A549 (cell line): ENCODE measurements around the gene F10. TPM values are rescaled to one million over a fixed set of nuclear protein-coding genes. Genes with fewer than 3 reads are reported as not detected.

ENCODE experiments used
- ATAC-seq, 2 experiments: fragments of 200-7000 bp in 1 of 2; fragments of >200 bp in 1 of 2; cut with Nextera tagmentation in 1 of 2; cut with Tn5 transposase in 1 of 2; 3 replicates each; pipeline versions ENCODE4 v1.8.0 to v1.9.1; 2018 to 2020; ENCODE audit warnings: mild to moderate bottlenecking in 1 of 2, moderate library complexity in 1 of 2
- CTCF ChIA-PET: fragments of 300-600 bp; sonication (Branson Sonifier 250); formaldehyde crosslinking; extraction: SDS; loops from one replicate; lab custom pipeline; 2021; ENCODE audit warnings: antibody characterized with exemption, inconsistent platforms; lab: Yijun Ruan, JAX
- POLR2A ChIA-PET: fragments of 350-600 bp; formaldehyde crosslinking; extraction: SDS; loops from one replicate; lab custom pipeline; 2021; ENCODE audit warnings: antibody characterized with exemption, inconsistent platforms; lab: Yijun Ruan, JAX
- DNase-seq, 2 experiments: peaks; one replicate each; pipeline versions ENCODE4 v3.0.0 to v3.0.0-alpha.2; 2011 to 2016; ENCODE audit warnings: low read depth in 1 of 2, low spot score in 1 of 2
- FAIRE-seq: peaks from 2 replicates; lab custom pipeline; 2011; peaks lifted over from hg19 to GRCh38; lab: Jason Lieb, UNC
- H3K27ac ChIP-seq, 2 experiments: fragments of >200 bp; sonication (Bioruptor Twin); formaldehyde crosslinking; 3 replicates each; pipeline ENCODE4 v1.5.1; 2016 to 2017
- H3K4me1 ChIP-seq: fragments of >200 bp; sonication (Bioruptor Twin); formaldehyde crosslinking; 3 replicates; pipeline ENCODE4 v1.6.1; 2016
- H3K4me2 ChIP-seq: fragments of >200 bp; sonication (Bioruptor Twin); formaldehyde crosslinking; 3 replicates; pipeline ENCODE4 v1.6.1; 2016
- H3K4me3 ChIP-seq: fragments of >200 bp; sonication (Bioruptor Twin); formaldehyde crosslinking; 3 replicates; pipeline ENCODE4 v1.5.1; 2016
- H3K9me3 ChIP-seq: fragments of >200 bp; sonication (Bioruptor Twin); formaldehyde crosslinking; 3 replicates; pipeline ENCODE4 v1.6.1; 2016
- BHLHE40 ChIP-seq: IDR thresholded peaks from 2 replicates; pipeline ENCODE4 v1.6.1; 2012; ENCODE audit warnings: low read depth, low read length, inconsistent platforms
- CBX8 ChIP-seq: fragments of 200-600 bp; sonication (generic); IDR thresholded peaks from 2 replicates; pipeline ENCODE4 v1.6.1; 2016
- CEBPB ChIP-seq, 2 experiments: fragments of >200 bp in 1 of 2; sonication (Bioruptor Twin) in 1 of 2; formaldehyde crosslinking in 1 of 2; IDR thresholded peaks; 2 replicates each; pipeline ENCODE4 v1.6.1; 2012 to 2016
- CHD2 ChIP-seq: fragments of 150-350 bp; IDR thresholded peaks from 2 replicates; pipeline ENCODE4 v1.6.1; 2014; ENCODE audit warnings: low read length; ENCODE audit not compliant: partially characterized antibody
- CHD4 ChIP-seq: fragments of 200-600 bp; sonication (generic); IDR thresholded peaks from 2 replicates; pipeline ENCODE4 v1.6.1; 2016; ENCODE audit warnings: antibody characterized with exemption, mild to moderate bottlenecking, borderline replicate concordance
- FOSB ChIP-seq: fragments of 250-450 bp; sonication (Bioruptor Pico); IDR thresholded peaks from 2 replicates; pipeline ENCODE4 v1.5.0; 2020; ENCODE audit warnings: mild to moderate bottlenecking, moderate library complexity
- FOXS1 ChIP-seq: fragments of 250-450 bp; sonication (Bioruptor Pico); IDR thresholded peaks from 2 replicates; pipeline ENCODE4 v1.5.0; 2020; ENCODE audit warnings: mild to moderate bottlenecking, moderate library complexity
- HDAC2 ChIP-seq: fragments of 200-600 bp; sonication (generic); IDR thresholded peaks from 2 replicates; pipeline ENCODE4 v1.6.1; 2016
- HES2 ChIP-seq: fragments of >200 bp; sonication (Bioruptor Twin); formaldehyde crosslinking; IDR thresholded peaks from 2 replicates; pipeline ENCODE4 v1.6.1; 2016
- HOXA7 ChIP-seq: fragments of 250-450 bp; sonication (Bioruptor Pico); IDR thresholded peaks from 2 replicates; pipeline ENCODE4 v1.5.0; 2020; ENCODE audit warnings: mild to moderate bottlenecking, moderate library complexity
- HOXB5 ChIP-seq: fragments of 250-450 bp; sonication (Bioruptor Pico); IDR thresholded peaks from 2 replicates; pipeline ENCODE4 v1.5.0; 2020; ENCODE audit warnings: mild to moderate bottlenecking, moderate library complexity
- JUNB ChIP-seq: fragments of >200 bp; sonication (Bioruptor Twin); formaldehyde crosslinking; IDR thresholded peaks from 2 replicates; pipeline ENCODE4 v1.6.1; 2016
- MAZ ChIP-seq: fragments of 150-350 bp; IDR thresholded peaks from 2 replicates; pipeline ENCODE4 v1.6.1; 2014; ENCODE audit warnings: antibody characterized with exemption, low read depth, low read length, borderline replicate concordance
- MYC ChIP-seq: IDR thresholded peaks from 2 replicates; pipeline ENCODE4 v1.6.1; 2012; ENCODE audit warnings: mild to moderate bottlenecking, inconsistent platforms, low read length, improper control_type of control experiment, borderline replicate concordance
- NFE2L2 ChIP-seq: fragments of 150-350 bp; conservative IDR thresholded peaks from 2 replicates; pipeline ENCODE4 v1.6.1; 2014; ENCODE audit warnings: low read length
- PHF8 ChIP-seq: fragments of 200-600 bp; sonication (generic); IDR thresholded peaks from 2 replicates; pipeline ENCODE4 v1.6.1; 2016; ENCODE audit warnings: low read depth, mild to moderate bottlenecking, antibody characterized with exemption, moderate library complexity, borderline replicate concordance
- POLR2AphosphoS2 ChIP-seq: conservative IDR thresholded peaks from 2 replicates; pipeline ENCODE4 v1.6.1; 2012; ENCODE audit warnings: low read length, improper control_type of control experiment, inconsistent platforms
- RARB ChIP-seq: fragments of 250-450 bp; sonication (Bioruptor Pico); IDR thresholded peaks from 2 replicates; pipeline ENCODE4 v1.8.0; 2021; ENCODE audit warnings: mild to moderate bottlenecking, moderate library complexity
- REST ChIP-seq: fragments of 200-600 bp; sonication (generic); IDR thresholded peaks from 2 replicates; pipeline ENCODE4 v1.6.1; 2016; ENCODE audit warnings: antibody characterized with exemption, mild to moderate bottlenecking, moderate library complexity
- USF2 ChIP-seq: fragments of 450-650 bp; IDR thresholded peaks from 2 replicates; pipeline ENCODE4 v1.6.1; 2014; ENCODE audit warnings: antibody characterized with exemption
- ZC3H11A ChIP-seq: fragments of 450-650 bp; IDR thresholded peaks from 2 replicates; pipeline ENCODE4 v1.6.1; 2014; ENCODE audit warnings: antibody characterized with exemption, mild to moderate bottlenecking
- ZNF302 ChIP-seq: fragments of 250-450 bp; sonication (Bioruptor Pico); IDR thresholded peaks from 2 replicates; pipeline ENCODE4 v1.9.0; 2021; ENCODE audit warnings: inconsistent platforms, mild to moderate bottlenecking, moderate library complexity
- ZSCAN20 ChIP-seq: fragments of 250-450 bp; sonication (Bioruptor Pico); IDR thresholded peaks from 2 replicates; pipeline ENCODE4 v1.8.0; 2022; ENCODE audit warnings: mild to moderate bottlenecking, moderate library complexity
- WGBS: methylation state at CpG from one replicate; pipeline ENCODE4 v1.1.6; 2017; ENCODE audit errors: missing lambda C conversion rate; 5-methylcytosine and 5-hydroxymethylcytosine counted together
- polyA plus RNA-seq, 4 experiments: library from polyadenylated mRNA; depleted of rRNA in 3 of 4; stranded (reverse); fragments of >200 nt; fragmentation: RNase III in 1 of 4; extraction: RNeasy Plus Mini Kit Qiagen cat#74134 plus additional on column Dnase treatment in 1 of 4; gene quantifications; 2 replicates in 3 of 4; 3 replicates in 1 of 4; pipeline ENCODE4 v1.2.3, GENCODE V29; 2011 to 2017

The F10 gene
- polyA plus RNA-seq, 2 of the 4 experiments (the other 2 are of a cell fraction): 0.32 TPM; not detected in 1

GRCh38 chr13:113094410-113094800, 28.2 kb upstream of the F10 start:
- FAIRE-seq: no peak
- no peak for TF ChIP-seq HES2
- TF ChIP-seq RARB (CRISPR knock-in tag): no peak
- no peak for TF ChIP-seq ZSCAN20
- no peak for TF ChIP-seq POLR2AphosphoS2
- no peak for TF ChIP-seq MYC
- no peak for TF ChIP-seq FOSB (CRISPR knock-in tag)
- TF ChIP-seq HDAC2: no peak
- no peak for TF ChIP-seq CEBPB (IDR thresholded peaks at IDR 0.05)
- no peak for TF ChIP-seq HOXB5 (CRISPR knock-in tag)
- no peak for TF ChIP-seq BHLHE40
- TF ChIP-seq REST: no peak
- TF ChIP-seq CBX8: no peak
- no peak for TF ChIP-seq PHF8
- no peak for TF ChIP-seq NFE2L2
- no peak for TF ChIP-seq ZC3H11A
- no peak for TF ChIP-seq USF2
- no peak for TF ChIP-seq JUNB
- TF ChIP-seq CHD2: no peak
- TF ChIP-seq ZNF302: no peak
- TF ChIP-seq, all 56 proteins: peak for 0

GRCh38 chr13:113095146-113096051, 27.2 kb upstream of the F10 start:
- no peak for DNase-seq
- CTCF ChIA-PET: interaction anchor here (1.1 kb wide), 1 partner anchor 10 kb away, joined by 3 read pairs; no protein-coding TSS in a partner anchor
- Histone ChIP-seq H3K27ac (no peak overlapping the region), H3K4me1 (no peaks in the 10 kb centered on the region)
- WGBS: 68% methylated on average over 12 of the region's 25 CpGs
- no peak for ATAC-seq
- no peak for FAIRE-seq
- TF ChIP-seq HOXA7 (CRISPR knock-in tag) (no peak), BHLHE40 (no peak), JUNB (no peak), CHD4 (no peak), FOXS1 (no peak), REST (no peak), MAZ (no peak)
- TF ChIP-seq, all 56 proteins: peak for 0
- H3K4me2 ChIP-seq: no peak overlapping the region
- POLR2A ChIA-PET: no interaction called here
- H3K4me3 ChIP-seq: no peak overlapping the region
- H3K9me3 ChIP-seq: no peaks in the 10 kb centered on the region

More at GRCh38 chr13:113094410-113094800, 28.2 kb upstream of the F10 start:
- 60% methylated on average over 4 of the region's 14 CpGs for WGBS
- ChIA-PET POLR2A (no interaction called here), CTCF (interaction anchor here (0.9 kb wide), 1 partner anchor 20 kb away, joined by 3 read pairs; no protein-coding TSS in a partner anchor)
- DNase-seq: no peak
- Histone ChIP-seq H3K4me2 (no peak overlapping the region), H3K4me1 (no peaks in the 10 kb centered on the region), H3K9me3 (no peaks in the 10 kb centered on the region), H3K4me3 (no peak overlapping the region), H3K27ac (no peak overlapping the region)
- ATAC-seq: no peak
